SU-DHL-6 (cell line): Measurements from ENCODE around the gene FHOD3.

Experiments
- H2AFZ ChIP-seq: fragments of 200-600 bp; sonication (generic); 2 replicates; pipeline ENCODE4 v1.6.1; 2014; ENCODE audit warnings: low read depth, mild to moderate bottlenecking, moderate library complexity, mixed read lengths, antibody characterized with exemption, low read length; ENCODE audit not compliant: severe bottlenecking
- H3F3A ChIP-seq: fragments of 200-600 bp; shearing (Covaris generic); 2 replicates; pipeline ENCODE4 v1.6.0; 2016; ENCODE audit warnings: antibody characterized with exemption, mild to moderate bottlenecking; ENCODE audit not compliant: insufficient read depth
- H3K27ac ChIP-seq: fragments of 200-600 bp; sonication (generic); 2 replicates; pipeline ENCODE4 v1.5.1; 2016; ENCODE audit warnings: low read depth, mild to moderate bottlenecking, low read length, moderate library complexity, mixed read lengths
- H3K27me3 ChIP-seq: fragments of 200-600 bp; sonication (generic), shearing (Covaris generic); 2 replicates; pipeline ENCODE4 v1.6.0; 2014; ENCODE audit warnings: mild to moderate bottlenecking, low read length
- H3K36me3 ChIP-seq: fragments of 200-600 bp; sonication (generic); 2 replicates; pipeline ENCODE4 v1.6.1; 2014; ENCODE audit warnings: mild to moderate bottlenecking, low read length, mixed read lengths
- H3K4me2 ChIP-seq: fragments of 300-600, 200-600 bp; shearing (Covaris generic), sonication (generic); 2 replicates; pipeline ENCODE4 v1.6.0; 2014; ENCODE audit warnings: low read length, low read depth, mild to moderate bottlenecking; ENCODE audit not compliant: poor library complexity, severe bottlenecking
- H3K4me3 ChIP-seq: fragments of 200-600 bp; sonication (generic); 2 replicates; pipeline ENCODE4 v1.5.1; 2014; ENCODE audit warnings: antibody characterized with exemption, low read length, mild to moderate bottlenecking, mixed read lengths; ENCODE audit not compliant: insufficient read depth, poor library complexity, severe bottlenecking
- H3K79me2 ChIP-seq: fragments of 200-600 bp; sonication (generic); 2 replicates; pipeline ENCODE4 v1.6.1; 2014; ENCODE audit warnings: mild to moderate bottlenecking, low read length, moderate library complexity; ENCODE audit not compliant: insufficient read depth
- H3K9ac ChIP-seq: fragments of 200-600 bp; sonication (generic); 2 replicates; pipeline ENCODE4 v1.7.0; 2014; ENCODE audit warnings: mild to moderate bottlenecking, low read length
- H3K9me2 ChIP-seq: fragments of 200-600 bp; sonication (generic); replicated peaks from 2 replicates; pipeline ENCODE4 v1.6.1; 2014; ENCODE audit warnings: low read length; ENCODE audit not compliant: insufficient read depth
- H3K9me3 ChIP-seq: fragments of 200-600 bp; sonication (generic); 2 replicates; pipeline ENCODE4 v1.6.1; 2014; ENCODE audit warnings: low read length, mixed read lengths; ENCODE audit not compliant: insufficient read depth
- H4K20me1 ChIP-seq: fragments of 200-600 bp; sonication (generic); 2 replicates; pipeline ENCODE4 v1.6.1; 2014; ENCODE audit warnings: low read depth, mild to moderate bottlenecking, antibody characterized with exemption, low read length, moderate library complexity, mixed read lengths
- CTCF ChIP-seq: fragments of 200-600 bp; sonication (generic); IDR thresholded peaks from one replicate; pipeline ENCODE4 v1.5.1; 2017; ENCODE audit warnings: antibody characterized with exemption, mild to moderate bottlenecking, low read length, moderate library complexity; ENCODE audit not compliant: insufficient read depth, poor library complexity, severe bottlenecking
- EZH2phosphoT487 ChIP-seq: fragments of 200-600 bp; sonication (generic), shearing (Covaris generic); conservative IDR thresholded peaks from 2 replicates; pipeline ENCODE4 v1.6.1; 2018; ENCODE audit warnings: mild to moderate bottlenecking, antibody characterized with exemption, low read length, moderate library complexity, mixed read lengths

FHOD3 gene

GRCh38 chr18:36442717-36443116 is 145.2 kb downstream of the FHOD3 start:
- Histone ChIP-seq H3K9me3 (no peaks in the 10 kb centered on the region), H3K27ac (no peak overlapping the region), H3K36me3 (no peaks in the 10 kb centered on the region), H3F3A (no peaks in the 10 kb centered on the region), H3K4me2 (no peak overlapping the region), H3K4me3 (no peak overlapping the region), H3K9ac (no peak overlapping the region), H3K27me3 (no peaks in the 10 kb centered on the region), H3K9me2 (no peaks in the 10 kb centered on the region), H3K79me2 (no peaks in the 10 kb centered on the region), H2AFZ (no peak overlapping the region), H4K20me1 (no peaks in the 10 kb centered on the region)
- TF ChIP-seq EZH2phosphoT487 (no peak), CTCF (no peak)

GRCh38 chr18:36446059-36446458 is 148.5 kb downstream of the FHOD3 start:
- Histone ChIP-seq H3K4me3 (no peak overlapping the region), H3K9ac (no peak overlapping the region), H3K9me2 (no peaks in the 10 kb centered on the region), H2AFZ (no peak overlapping the region), H3K27me3 (no peaks in the 10 kb centered on the region), H3F3A (no peaks in the 10 kb centered on the region), H3K79me2 (no peaks in the 10 kb centered on the region), H3K36me3 (no peaks in the 10 kb centered on the region), H3K9me3 (no peaks in the 10 kb centered on the region), H4K20me1 (no peaks in the 10 kb centered on the region), H3K4me2 (no peak overlapping the region), H3K27ac (no peak overlapping the region)
- TF ChIP-seq EZH2phosphoT487 (no peak), CTCF (no peak)

GRCh38 chr18:36448384-36449290 is 151.1 kb downstream of the FHOD3 start:
- H3K79me2 ChIP-seq, result no peaks in the 10 kb centered on the region

More at GRCh38 chr18:36448384-36449290, 151.1 kb downstream of the FHOD3 start:
- Histone ChIP-seq H4K20me1 (no peaks in the 10 kb centered on the region), H3K36me3 (no peaks in the 10 kb centered on the region), H3K9ac (no peak overlapping the region), H3K27me3 (no peaks in the 10 kb centered on the region), H2AFZ (no peak overlapping the region), H3K4me3 (no peak overlapping the region), H3K9me3 (no peaks in the 10 kb centered on the region), H3K9me2 (no peaks in the 10 kb centered on the region), H3F3A (no peaks in the 10 kb centered on the region), H3K4me2 (no peak overlapping the region), H3K27ac (no peak overlapping the region)
- no peak for TF ChIP-seq CTCF
- TF ChIP-seq EZH2phosphoT487, result no peak
